SK-N-SH (cell line): ENCODE data around the gene CHEK2. TPM values are rescaled to one million over a fixed set of nuclear protein-coding genes. Genes with fewer than 3 reads are reported as not detected.

Source experiments
- CTCF ChIA-PET: fragments of 300-600, 350-600 bp; formaldehyde crosslinking; extraction: SDS; loops from one replicate; lab custom pipeline; 2021; lab: Yijun Ruan, JAX
- POLR2A ChIA-PET: fragments of 350-600 bp; sonication (Branson Sonifier 250); formaldehyde crosslinking; extraction: SDS; loops from one replicate; lab custom pipeline; 2020; ENCODE audit warnings: antibody characterized with exemption, inconsistent platforms; lab: Yijun Ruan, JAX
- DNase-seq: peaks from one replicate; pipeline ENCODE4 v3.0.0; 2012
- H2AFZ ChIP-seq: fragments of 200-600 bp; sonication (generic); 2 replicates; pipeline ENCODE4 v1.8.1; 2016; ENCODE audit warnings: antibody characterized with exemption, mild to moderate bottlenecking, low read depth
- H3F3A ChIP-seq: fragments of 200-600 bp; sonication (generic); replicated peaks from 2 replicates; pipeline ENCODE3; 2016; ENCODE audit warnings: antibody characterized with exemption, mild to moderate bottlenecking; ENCODE audit not compliant: insufficient read depth
- H3K27ac ChIP-seq, 2 experiments: fragments of 200-500 bp in 1 of 2; fragments of 200-600 bp in 1 of 2; sonication (Bioruptor generic) in 1 of 2; sonication (generic), shearing (Covaris generic) in 1 of 2; 2 replicates each; pipeline versions ENCODE4 v1.5.1 to v1.6.1; 2014 to 2016; ENCODE audit warnings: low read depth in 2 of 2, inconsistent platforms in 1 of 2, low read length in 1 of 2, mild to moderate bottlenecking in 1 of 2, mixed read lengths in 1 of 2
- H3K27me3 ChIP-seq: fragments of 200-600 bp; sonication (generic), shearing (Covaris generic); 2 replicates; pipeline ENCODE4 v1.6.1; 2016; ENCODE audit warnings: mixed run types; ENCODE audit not compliant: insufficient read depth
- H3K36me3 ChIP-seq, 2 experiments: fragments of 200-500 bp in 1 of 2; fragments of 200-600 bp in 1 of 2; sonication (Bioruptor generic) in 1 of 2; sonication (generic) in 1 of 2; replicated peaks in 1 of 2; 2 replicates each; pipeline versions ENCODE3 to v1.5.1; 2014 to 2016; ENCODE audit warnings: low read length in 1 of 2, mild to moderate bottlenecking in 1 of 2; ENCODE audit not compliant: insufficient read depth in 2 of 2, control insufficient read depth in 1 of 2
- H3K4me1 ChIP-seq, 2 experiments: fragments of 200-500 bp in 1 of 2; fragments of 200-600 bp in 1 of 2; sonication (Bioruptor generic) in 1 of 2; sonication (generic), shearing (Covaris generic) in 1 of 2; 2 replicates each; pipeline versions ENCODE4 v1.5.1 to v1.6.1; 2014 to 2016; ENCODE audit warnings: low read depth in 1 of 2, low read length in 1 of 2, mixed run types in 1 of 2; ENCODE audit not compliant: insufficient read depth in 2 of 2, control insufficient read depth in 1 of 2
- H3K4me2 ChIP-seq: fragments of 200-600 bp; sonication (generic), shearing (Covaris generic); 2 replicates; pipeline ENCODE4 v1.6.1; 2017; ENCODE audit warnings: mixed run types
- H3K4me3 ChIP-seq, 2 experiments: fragments of 200-500 bp in 1 of 2; fragments of 200-600 bp in 1 of 2; sonication (Bioruptor generic) in 1 of 2; sonication (generic), shearing (Covaris generic) in 1 of 2; 2 replicates each; pipeline versions ENCODE4 v1.5.1 to v1.8.1; 2014 to 2016; ENCODE audit warnings: low read depth in 2 of 2, inconsistent platforms in 1 of 2, low read length in 1 of 2, mild to moderate bottlenecking in 1 of 2, mixed read lengths in 1 of 2, moderate library complexity in 1 of 2
- H3K79me2 ChIP-seq: fragments of 200-600 bp; sonication (generic); 2 replicates; pipeline ENCODE4 v1.8.1; 2017; ENCODE audit warnings: mild to moderate bottlenecking; ENCODE audit not compliant: insufficient read depth
- H3K9ac ChIP-seq: fragments of 200-600 bp; sonication (generic); 2 replicates; pipeline ENCODE4 v1.6.1; 2017; ENCODE audit warnings: mixed run types
- H3K9me2 ChIP-seq: fragments of 200-600 bp; sonication (generic); 2 replicates; pipeline ENCODE4 v1.6.1; 2017; ENCODE audit warnings: mixed run types
- H3K9me3 ChIP-seq: fragments of 200-600 bp; sonication (generic); 2 replicates; pipeline ENCODE4 v1.6.1; 2017; ENCODE audit warnings: mixed run types, mild to moderate bottlenecking, moderate library complexity
- H4K20me1 ChIP-seq: fragments of 200-600 bp; sonication (generic); 2 replicates; pipeline ENCODE4 v1.6.1; 2017; ENCODE audit warnings: mild to moderate bottlenecking, mixed run types; ENCODE audit not compliant: insufficient read depth
- CHD2 ChIP-seq: fragments of 150-350 bp; IDR thresholded peaks from 2 replicates; pipeline ENCODE4 v1.6.1; 2018; ENCODE audit warnings: low read length; ENCODE audit not compliant: partially characterized antibody
- EZH2phosphoT487 ChIP-seq: fragments of 200-600 bp; sonication (generic); IDR thresholded peaks from 2 replicates; pipeline ENCODE4 v1.6.1; 2017; ENCODE audit warnings: low read depth, mixed run types, mild to moderate bottlenecking, antibody characterized with exemption, moderate library complexity, borderline replicate concordance
- FOXM1 ChIP-seq: IDR thresholded peaks from 2 replicates; pipeline ENCODE4 v1.4.0; 2012; ENCODE audit warnings: low read depth, mild to moderate bottlenecking
- GABPA ChIP-seq: IDR thresholded peaks from 2 replicates; pipeline ENCODE4 v1.4.0; 2012; ENCODE audit warnings: low read depth, mild to moderate bottlenecking
- GATA2 ChIP-seq: sonication (generic); formaldehyde crosslinking; IDR thresholded peaks from 2 replicates; pipeline ENCODE4 v1.5.0; 2020; ENCODE audit warnings: mild to moderate bottlenecking, missing genetic modification reagents
- MEF2A ChIP-seq: IDR thresholded peaks from 2 replicates; pipeline ENCODE4 v1.4.0; 2012; ENCODE audit warnings: low read depth, borderline replicate concordance
- MXI1 ChIP-seq: IDR thresholded peaks from 2 replicates; pipeline ENCODE4 v1.6.1; 2012; ENCODE audit warnings: mild to moderate bottlenecking, low read depth, low read length, improper control_type of control experiment
- NRF1 ChIP-seq: IDR thresholded peaks from 2 replicates; pipeline ENCODE4 v1.6.1; 2012; ENCODE audit warnings: low read depth, mild to moderate bottlenecking, low read length
- POLR2AphosphoS5 ChIP-seq: IDR thresholded peaks from 2 replicates; pipeline ENCODE4 v1.6.1; 2012; ENCODE audit warnings: low read depth, low read length
- RAD21 ChIP-seq: IDR thresholded peaks from 2 replicates; pipeline ENCODE4 v1.6.1; 2012; ENCODE audit warnings: mild to moderate bottlenecking, low read length
- RCOR1 ChIP-seq: fragments of 150-350 bp; IDR thresholded peaks from 2 replicates; pipeline ENCODE4 v1.6.1; 2017; ENCODE audit warnings: antibody characterized with exemption, low read length
- RFX5 ChIP-seq: IDR thresholded peaks from 2 replicates; pipeline ENCODE4 v1.6.1; 2012; ENCODE audit warnings: mild to moderate bottlenecking, improper control_type of control experiment, low read length
- RXRA ChIP-seq: IDR thresholded peaks from 2 replicates; pipeline ENCODE4 v1.4.0; 2012; ENCODE audit warnings: low read depth, mild to moderate bottlenecking, borderline replicate concordance
- SMC3 ChIP-seq: IDR thresholded peaks from 2 replicates; pipeline ENCODE4 v1.6.1; 2012; ENCODE audit warnings: low read depth, low read length, improper control_type of control experiment
- TAF1 ChIP-seq: IDR thresholded peaks from 2 replicates; pipeline ENCODE4 v1.6.1; 2012; ENCODE audit warnings: low read depth, mild to moderate bottlenecking, low read length, moderate library complexity, borderline replicate concordance
- TCF12 ChIP-seq: IDR thresholded peaks from 2 replicates; pipeline ENCODE4 v1.4.0; 2012
- YY1 ChIP-seq: IDR thresholded peaks from 2 replicates; pipeline ENCODE4 v1.4.0; 2012; ENCODE audit warnings: low read depth, mild to moderate bottlenecking
- WGBS: methylation state at CpG from one replicate; pipeline ENCODE4 v1.1.6; 2017; ENCODE audit warnings: low lambda C conversion rate; 5-methylcytosine and 5-hydroxymethylcytosine counted together
- polyA plus RNA-seq, 3 experiments: library from polyadenylated mRNA; depleted of rRNA; stranded (reverse); fragments of >200 nt; gene quantifications; 2 replicates each; pipeline ENCODE4 v1.2.3, GENCODE V29; 2012
- TF ChIP-seq, protein P1 (sequence below): IDR thresholded peaks from 2 replicates; pipeline ENCODE4; 2012
- TF ChIP-seq, protein P2 (sequence below): IDR thresholded peaks from 2 replicates; pipeline ENCODE4 v1.4.0; 2012; ENCODE audit warnings: low read depth
- TF ChIP-seq, protein P3 (sequence below): IDR thresholded peaks from 2 replicates; pipeline ENCODE4 v1.6.1; 2012; ENCODE audit warnings: mild to moderate bottlenecking, low read depth, low read length, moderate library complexity
- TF ChIP-seq, protein P4 (sequence below): fragments of 150-350 bp; IDR thresholded peaks from 2 replicates; pipeline ENCODE4 v1.6.1; 2017; ENCODE audit warnings: antibody characterized with exemption, low read length, low read depth, borderline replicate concordance

CHEK2 gene
- polyA plus RNA-seq, 1 of the 3 experiments (the other 2 are of a cell fraction) = 12.0 TPM

DNA sequence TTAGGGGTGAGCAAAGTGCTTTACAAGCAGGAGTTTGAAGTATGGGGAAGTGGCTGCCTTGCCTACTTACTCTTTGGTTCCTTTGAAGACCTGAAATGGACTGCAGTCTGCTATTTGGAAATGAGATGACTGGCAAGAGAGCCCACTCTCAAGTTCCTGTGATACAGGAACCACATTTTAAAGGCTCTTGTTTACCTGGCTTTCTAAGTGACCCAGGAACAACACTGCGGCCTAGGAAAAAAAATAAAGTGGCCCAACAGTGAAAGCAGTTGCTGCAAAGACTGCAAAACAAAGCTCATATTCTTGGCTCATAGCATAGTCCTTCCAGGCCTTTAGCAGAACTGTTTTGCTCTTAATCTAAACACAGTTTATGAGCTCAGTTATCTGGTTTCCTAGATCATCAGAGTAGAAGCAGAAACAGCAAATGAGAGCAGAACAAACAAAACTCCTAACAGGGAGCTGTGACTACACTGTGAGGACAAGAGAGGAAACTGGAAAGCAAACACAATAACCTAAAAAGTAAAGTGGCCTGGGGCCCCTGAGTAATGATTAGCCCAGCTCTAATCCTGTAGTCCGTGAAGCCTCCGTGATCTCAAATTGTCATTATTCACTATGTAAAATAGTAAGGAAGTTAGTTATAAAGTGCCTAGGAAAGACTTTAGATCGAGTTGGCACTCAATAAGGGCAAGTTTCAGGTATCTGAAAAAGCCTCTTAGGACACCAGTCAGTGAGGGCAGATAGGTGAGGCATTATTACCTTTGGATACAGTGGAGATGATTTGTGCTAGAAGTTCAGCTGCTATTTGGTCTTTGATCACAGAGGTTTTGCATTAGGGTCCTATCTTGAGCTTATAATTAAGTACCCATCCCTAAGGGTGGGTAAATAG lies 42.4 kb upstream of the CHEK2 start:
- CTCF ChIA-PET = interaction anchor here (1.4 to 1.9 kb wide), 3 partner anchors 11 to 184 kb away, joined by 6 to 10 read pairs (median 8); partner anchors contain the start of gene CCDC117
- Histone ChIP-seq H3K79me2 (peaks cover 31% of the 10 kb centered on the region), H2AFZ (no peak overlapping the region), H3K9me2 (no peaks in the 10 kb centered on the region), H3K4me1 (no peaks in the 10 kb centered on the region), H3K9ac (no peak overlapping the region), H3K27me3 (no peaks in the 10 kb centered on the region), H3K4me3 (no peak overlapping the region), H3K9me3 (no peaks in the 10 kb centered on the region), H4K20me1 (peaks cover 16% of the 10 kb centered on the region; the same call in 1 of the 2 replicates)
- DNase-seq = no peak
- TF ChIP-seq YY1 (no peak), TAF1 (no peak), TCF12 (no peak), EZH2phosphoT487 (no peak), RXRA (no peak), RCOR1 (no peak)
- TF ChIP-seq, protein P1, sequence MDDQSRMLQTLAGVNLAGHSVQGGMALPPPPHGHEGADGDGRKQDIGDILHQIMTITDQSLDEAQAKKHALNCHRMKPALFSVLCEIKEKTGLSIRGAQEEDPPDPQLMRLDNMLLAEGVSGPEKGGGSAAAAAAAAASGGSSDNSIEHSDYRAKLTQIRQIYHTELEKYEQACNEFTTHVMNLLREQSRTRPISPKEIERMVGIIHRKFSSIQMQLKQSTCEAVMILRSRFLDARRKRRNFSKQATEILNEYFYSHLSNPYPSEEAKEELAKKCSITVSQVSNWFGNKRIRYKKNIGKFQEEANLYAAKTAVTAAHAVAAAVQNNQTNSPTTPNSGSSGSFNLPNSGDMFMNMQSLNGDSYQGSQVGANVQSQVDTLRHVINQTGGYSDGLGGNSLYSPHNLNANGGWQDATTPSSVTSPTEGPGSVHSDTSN = no peak
- TF ChIP-seq, all 33 proteins: peak for 0
- no peak overlapping the region for H3K4me2 ChIP-seq
- H3K27ac ChIP-seq = no peak overlapping the region
- peaks cover 9% of the 10 kb centered on the region for H3F3A ChIP-seq
- peaks cover 47 to 77% of the 10 kb centered on the region in 2 experiments for H3K36me3 ChIP-seq
- WGBS = 87% methylated on average over 4 of the region's 4 CpGs
- POLR2A ChIA-PET = interaction anchor here (0.8 kb wide), 1 partner anchor 11 kb away, joined by 3 read pairs; the partner anchor contains the start of gene CCDC117

DNA sequence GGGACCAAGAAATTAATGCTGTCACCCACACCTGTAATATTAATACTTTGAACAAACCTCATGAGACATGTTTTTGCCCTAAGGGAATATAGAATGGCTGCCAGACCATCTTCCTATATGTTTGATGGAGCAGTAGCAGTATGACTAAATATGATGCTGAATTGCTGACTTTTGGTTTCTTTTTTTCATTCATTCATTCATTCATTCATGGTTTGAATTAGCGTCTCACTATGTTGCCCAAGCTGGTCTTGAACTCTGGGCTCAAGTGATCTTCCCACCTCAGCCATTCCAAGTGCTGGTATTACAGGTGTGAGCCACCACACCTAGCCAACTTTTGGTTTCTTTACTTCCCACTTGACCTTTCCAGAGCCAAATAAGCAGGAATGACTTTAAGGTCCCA lies 38.7 kb upstream of the CHEK2 start:
- Histone ChIP-seq H3K79me2 (peaks cover 68% of the 10 kb centered on the region), H3K4me1 (no peaks in the 10 kb centered on the region), H3K27ac (no peak overlapping the region), H3K27me3 (no peaks in the 10 kb centered on the region), H3F3A (peaks cover 4% of the 10 kb centered on the region), H3K9me3 (no peaks in the 10 kb centered on the region), H3K36me3 (peaks cover 15 to 78% of the 10 kb centered on the region in 2 experiments), H2AFZ (no peak overlapping the region), H3K9ac (no peak overlapping the region), H4K20me1 (peaks cover 20% of the 10 kb centered on the region; the same call in 1 of the 2 replicates), H3K4me2 (no peak overlapping the region), H3K4me3 (no peak overlapping the region), H3K9me2 (no peaks in the 10 kb centered on the region)
- DNase-seq = no peak
- POLR2A ChIA-PET = interaction anchor here (1.3 kb wide), 1 partner anchor 20 kb away, joined by 4 read pairs; the partner anchor contains the start of gene XBP1
- 100% methylated on average over 1 of the region's 1 CpG for WGBS
- CTCF ChIA-PET = interaction anchor here (1.3 to 1.5 kb wide), 4 partner anchors 8 to 49 kb away, joined by 3 to 4 read pairs (median 4); partner anchors contain the start of gene CCDC117
- TF ChIP-seq, protein P2, sequence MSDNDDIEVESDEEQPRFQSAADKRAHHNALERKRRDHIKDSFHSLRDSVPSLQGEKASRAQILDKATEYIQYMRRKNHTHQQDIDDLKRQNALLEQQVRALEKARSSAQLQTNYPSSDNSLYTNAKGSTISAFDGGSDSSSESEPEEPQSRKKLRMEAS = no peak
- no peak for TF ChIP-seq SMC3
- no peak for TF ChIP-seq GABPA
- no peak for TF ChIP-seq RXRA
- no peak for TF ChIP-seq MEF2A
- TF ChIP-seq GATA2 (CRISPR knock-in tag) = no peak
- no peak for TF ChIP-seq POLR2AphosphoS5
- no peak for TF ChIP-seq RCOR1
- no peak for TF ChIP-seq MXI1
- TF ChIP-seq, protein P3, sequence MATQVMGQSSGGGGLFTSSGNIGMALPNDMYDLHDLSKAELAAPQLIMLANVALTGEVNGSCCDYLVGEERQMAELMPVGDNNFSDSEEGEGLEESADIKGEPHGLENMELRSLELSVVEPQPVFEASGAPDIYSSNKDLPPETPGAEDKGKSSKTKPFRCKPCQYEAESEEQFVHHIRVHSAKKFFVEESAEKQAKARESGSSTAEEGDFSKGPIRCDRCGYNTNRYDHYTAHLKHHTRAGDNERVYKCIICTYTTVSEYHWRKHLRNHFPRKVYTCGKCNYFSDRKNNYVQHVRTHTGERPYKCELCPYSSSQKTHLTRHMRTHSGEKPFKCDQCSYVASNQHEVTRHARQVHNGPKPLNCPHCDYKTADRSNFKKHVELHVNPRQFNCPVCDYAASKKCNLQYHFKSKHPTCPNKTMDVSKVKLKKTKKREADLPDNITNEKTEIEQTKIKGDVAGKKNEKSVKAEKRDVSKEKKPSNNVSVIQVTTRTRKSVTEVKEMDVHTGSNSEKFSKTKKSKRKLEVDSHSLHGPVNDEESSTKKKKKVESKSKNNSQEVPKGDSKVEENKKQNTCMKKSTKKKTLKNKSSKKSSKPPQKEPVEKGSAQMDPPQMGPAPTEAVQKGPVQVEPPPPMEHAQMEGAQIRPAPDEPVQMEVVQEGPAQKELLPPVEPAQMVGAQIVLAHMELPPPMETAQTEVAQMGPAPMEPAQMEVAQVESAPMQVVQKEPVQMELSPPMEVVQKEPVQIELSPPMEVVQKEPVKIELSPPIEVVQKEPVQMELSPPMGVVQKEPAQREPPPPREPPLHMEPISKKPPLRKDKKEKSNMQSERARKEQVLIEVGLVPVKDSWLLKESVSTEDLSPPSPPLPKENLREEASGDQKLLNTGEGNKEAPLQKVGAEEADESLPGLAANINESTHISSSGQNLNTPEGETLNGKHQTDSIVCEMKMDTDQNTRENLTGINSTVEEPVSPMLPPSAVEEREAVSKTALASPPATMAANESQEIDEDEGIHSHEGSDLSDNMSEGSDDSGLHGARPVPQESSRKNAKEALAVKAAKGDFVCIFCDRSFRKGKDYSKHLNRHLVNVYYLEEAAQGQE = no peak
- TF ChIP-seq CHD2 = no peak
- TF ChIP-seq FOXM1 = no peak
- no peak for TF ChIP-seq NRF1
- no peak for TF ChIP-seq RFX5
- TF ChIP-seq, protein P4, sequence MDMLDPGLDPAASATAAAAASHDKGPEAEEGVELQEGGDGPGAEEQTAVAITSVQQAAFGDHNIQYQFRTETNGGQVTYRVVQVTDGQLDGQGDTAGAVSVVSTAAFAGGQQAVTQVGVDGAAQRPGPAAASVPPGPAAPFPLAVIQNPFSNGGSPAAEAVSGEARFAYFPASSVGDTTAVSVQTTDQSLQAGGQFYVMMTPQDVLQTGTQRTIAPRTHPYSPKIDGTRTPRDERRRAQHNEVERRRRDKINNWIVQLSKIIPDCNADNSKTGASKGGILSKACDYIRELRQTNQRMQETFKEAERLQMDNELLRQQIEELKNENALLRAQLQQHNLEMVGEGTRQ = no peak
- TF ChIP-seq RAD21 = no peak
